Thyroid gland (tissue), 4 donors: Measurements from ENCODE around the gene DPPA5.

Experiments used
- POLR2A ChIP-seq, 2 donors: fragments of 450-650 bp; IDR thresholded peaks; one replicate each; pipeline ENCODE4 v1.6.1; 2017; ENCODE audit warnings: antibody characterized with exemption in 2 of 2, mild to moderate bottlenecking in 2 of 2, moderate library complexity in 1 of 2
- TF ChIP-seq, protein P1 (sequence below), 6 experiments: fragments of 200-600 bp in 3 of 6; fragments of 450-650 bp in 3 of 6; sonication (generic) in 3 of 6; IDR thresholded peaks; one replicate each; pipeline ENCODE4 v1.5.1; 2016 to 2019; ENCODE audit warnings: antibody characterized with exemption in 6 of 6, mild to moderate bottlenecking in 2 of 6, inconsistent platforms in 1 of 6, moderate library complexity in 1 of 6

DNA sequence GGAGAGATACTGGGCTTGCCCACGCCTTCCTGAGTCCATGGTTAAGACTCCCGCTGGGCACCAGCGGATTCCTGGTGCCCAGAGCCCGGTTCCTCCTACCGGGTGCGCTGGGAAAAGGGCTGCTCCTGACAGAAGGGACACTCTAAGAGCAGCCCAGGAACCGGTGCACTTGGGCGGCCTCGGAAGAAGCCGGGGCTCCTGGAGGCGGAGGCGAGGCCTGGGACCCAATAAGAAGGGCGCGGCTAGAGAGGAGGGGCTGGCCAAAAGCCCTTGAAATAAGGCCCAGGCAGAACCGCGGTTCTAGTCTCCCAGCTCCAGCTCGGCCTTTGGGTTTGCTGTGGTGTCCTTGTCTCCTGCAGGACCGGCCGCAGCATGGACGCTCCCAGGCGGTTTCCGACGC is 8.3 kb upstream of the DPPA5 start, which contains the start of gene KHDC3L:
- TF ChIP-seq, protein P1, sequence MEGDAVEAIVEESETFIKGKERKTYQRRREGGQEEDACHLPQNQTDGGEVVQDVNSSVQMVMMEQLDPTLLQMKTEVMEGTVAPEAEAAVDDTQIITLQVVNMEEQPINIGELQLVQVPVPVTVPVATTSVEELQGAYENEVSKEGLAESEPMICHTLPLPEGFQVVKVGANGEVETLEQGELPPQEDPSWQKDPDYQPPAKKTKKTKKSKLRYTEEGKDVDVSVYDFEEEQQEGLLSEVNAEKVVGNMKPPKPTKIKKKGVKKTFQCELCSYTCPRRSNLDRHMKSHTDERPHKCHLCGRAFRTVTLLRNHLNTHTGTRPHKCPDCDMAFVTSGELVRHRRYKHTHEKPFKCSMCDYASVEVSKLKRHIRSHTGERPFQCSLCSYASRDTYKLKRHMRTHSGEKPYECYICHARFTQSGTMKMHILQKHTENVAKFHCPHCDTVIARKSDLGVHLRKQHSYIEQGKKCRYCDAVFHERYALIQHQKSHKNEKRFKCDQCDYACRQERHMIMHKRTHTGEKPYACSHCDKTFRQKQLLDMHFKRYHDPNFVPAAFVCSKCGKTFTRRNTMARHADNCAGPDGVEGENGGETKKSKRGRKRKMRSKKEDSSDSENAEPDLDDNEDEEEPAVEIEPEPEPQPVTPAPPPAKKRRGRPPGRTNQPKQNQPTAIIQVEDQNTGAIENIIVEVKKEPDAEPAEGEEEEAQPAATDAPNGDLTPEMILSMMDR (IDR thresholded peaks at IDR 0.05): no peak
- no peak for TF ChIP-seq POLR2A (IDR thresholded peaks at IDR 0.05)
